ENCODE measurements around the gene SLC24A1. TPM values are rescaled to one million over a fixed set of nuclear protein-coding genes. Genes with fewer than 3 reads are reported as not detected.

The SLC24A1 gene
- total RNA-seq, 2 experiments from 2014 or later, result 4.8 to 21.6 TPM

- CTCF ChIA-PET (ENCODE audit: unreplicated experiment), result no interaction called here
- Histone ChIP-seq H3K27ac (ENCODE audit: low read depth, low read length, poor library complexity, severe bottlenecking) (no peak overlapping the region), H3K4me3 (ENCODE audit: low read depth, low read length, poor library complexity, severe bottlenecking) (no peak overlapping the region), H2AFZ (ENCODE audit: low read length) (no peak overlapping the region), H3K4me1 (ENCODE audit: insufficient read depth, low read length, poor library complexity, severe bottlenecking) (no peaks in the 10 kb centered on the region), H3K9me2 (ENCODE audit: insufficient read depth, low read length) (no peaks in the 10 kb centered on the region), H3K36me3 (ENCODE audit: insufficient read depth, low read length) (peaks cover 48% of the 10 kb centered on the region), H3K79me2 (ENCODE audit: insufficient read depth, low read depth, low read length) (no peaks in the 10 kb centered on the region), H4K20me1 (ENCODE audit: insufficient read depth, low read length) (no peaks in the 10 kb centered on the region), H3K4me2 (ENCODE audit: low read length) (no peak overlapping the region), H3K9me3 (ENCODE audit: low read length) (no peaks in the 10 kb centered on the region)
- DNase-seq (ENCODE audit: low spot score), result no peak
- POLR2A ChIA-PET, result interaction anchor here (0.6 to 1.4 kb wide), 2 partner anchors 8 to 1812 kb away, joined by 3 read pairs; no protein-coding TSS in a partner anchor
- intact Hi-C loops (cut with micrococcal nuclease; ENCODE audit: unreplicated experiment), result no loop called here
- BruUV-seq (replicated peaks), result no TSS peak
- TF ChIP-seq, protein P1, sequence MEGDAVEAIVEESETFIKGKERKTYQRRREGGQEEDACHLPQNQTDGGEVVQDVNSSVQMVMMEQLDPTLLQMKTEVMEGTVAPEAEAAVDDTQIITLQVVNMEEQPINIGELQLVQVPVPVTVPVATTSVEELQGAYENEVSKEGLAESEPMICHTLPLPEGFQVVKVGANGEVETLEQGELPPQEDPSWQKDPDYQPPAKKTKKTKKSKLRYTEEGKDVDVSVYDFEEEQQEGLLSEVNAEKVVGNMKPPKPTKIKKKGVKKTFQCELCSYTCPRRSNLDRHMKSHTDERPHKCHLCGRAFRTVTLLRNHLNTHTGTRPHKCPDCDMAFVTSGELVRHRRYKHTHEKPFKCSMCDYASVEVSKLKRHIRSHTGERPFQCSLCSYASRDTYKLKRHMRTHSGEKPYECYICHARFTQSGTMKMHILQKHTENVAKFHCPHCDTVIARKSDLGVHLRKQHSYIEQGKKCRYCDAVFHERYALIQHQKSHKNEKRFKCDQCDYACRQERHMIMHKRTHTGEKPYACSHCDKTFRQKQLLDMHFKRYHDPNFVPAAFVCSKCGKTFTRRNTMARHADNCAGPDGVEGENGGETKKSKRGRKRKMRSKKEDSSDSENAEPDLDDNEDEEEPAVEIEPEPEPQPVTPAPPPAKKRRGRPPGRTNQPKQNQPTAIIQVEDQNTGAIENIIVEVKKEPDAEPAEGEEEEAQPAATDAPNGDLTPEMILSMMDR (conservative IDR thresholded peaks at IDR 0.05; ENCODE audit: low read length), result no peak
- TF ChIP-seq EZH2phosphoT487 (IDR thresholded peaks at IDR 0.05; ENCODE audit: borderline replicate concordance, low read depth, low read length), result no peak
Observed at GRCh38 chr15:65675551-65675950, 53.8 kb downstream of the SLC24A1 start.

DNA sequence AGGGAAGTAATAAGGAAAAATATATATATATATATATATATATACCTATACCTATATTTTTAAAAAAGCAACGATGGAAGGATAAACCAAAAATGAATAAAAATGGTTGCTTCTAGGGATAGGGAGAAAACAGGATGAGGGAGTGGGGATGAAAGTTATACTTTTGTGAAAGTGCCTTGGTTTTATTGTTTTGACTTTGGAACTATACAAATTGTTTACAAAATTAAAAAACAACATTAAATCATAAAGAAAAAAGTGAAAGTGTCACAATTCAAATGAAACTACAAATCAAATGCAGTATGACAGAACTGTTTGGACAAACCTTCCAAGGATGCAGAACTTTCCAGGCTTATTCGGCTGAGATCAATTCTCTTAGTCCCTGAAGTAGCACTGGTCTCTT is 54.4 kb downstream of the SLC24A1 start:
- no peak for TF ChIP-seq EZH2phosphoT487 (IDR thresholded peaks at IDR 0.05; ENCODE audit: borderline replicate concordance, low read depth, low read length)
- TF ChIP-seq, protein P1 (conservative IDR thresholded peaks at IDR 0.05; ENCODE audit: low read length), result no peak
- intact Hi-C loops (cut with micrococcal nuclease; ENCODE audit: unreplicated experiment), result no loop called here
- Histone ChIP-seq H3K9me2 (ENCODE audit: insufficient read depth, low read length) (no peaks in the 10 kb centered on the region), H3K4me3 (ENCODE audit: low read depth, low read length, poor library complexity, severe bottlenecking) (no peak overlapping the region), H3K9me3 (ENCODE audit: low read length) (no peaks in the 10 kb centered on the region), H3K27ac (ENCODE audit: low read depth, low read length, poor library complexity, severe bottlenecking) (no peak overlapping the region), H3K36me3 (ENCODE audit: insufficient read depth, low read length) (peaks cover 43% of the 10 kb centered on the region), H3K79me2 (ENCODE audit: insufficient read depth, low read depth, low read length) (no peaks in the 10 kb centered on the region), H3K4me1 (ENCODE audit: insufficient read depth, low read length, poor library complexity, severe bottlenecking) (no peaks in the 10 kb centered on the region), H2AFZ (ENCODE audit: low read length) (no peak overlapping the region), H3K4me2 (ENCODE audit: low read length) (no peak overlapping the region), H4K20me1 (ENCODE audit: insufficient read depth, low read length) (no peaks in the 10 kb centered on the region)
- ChIA-PET POLR2A (interaction anchor here (0.6 to 1.1 kb wide), 2 partner anchors 10 to 33 kb away, joined by 3 read pairs; no protein-coding TSS in a partner anchor), CTCF (ENCODE audit: unreplicated experiment) (no interaction called here)
- BruUV-seq (replicated peaks), result no TSS peak
- no peak for DNase-seq (ENCODE audit: low spot score)

GRCh38 chr15:65680544-65680943 is 58.8 kb downstream of the SLC24A1 start:
- ChIA-PET POLR2A (no interaction called here), CTCF (ENCODE audit: unreplicated experiment) (no interaction called here)
- Histone ChIP-seq H3K36me3 (ENCODE audit: insufficient read depth, low read length) (peaks cover 4% of the 10 kb centered on the region; the same call in 1 of the 2 replicates), H3K9me3 (ENCODE audit: low read length) (no peaks in the 10 kb centered on the region), H3K4me1 (ENCODE audit: insufficient read depth, low read length, poor library complexity, severe bottlenecking) (no peaks in the 10 kb centered on the region), H3K4me3 (ENCODE audit: low read depth, low read length, poor library complexity, severe bottlenecking) (no peak overlapping the region), H3K79me2 (ENCODE audit: insufficient read depth, low read depth, low read length) (no peaks in the 10 kb centered on the region), H2AFZ (ENCODE audit: low read length) (no peak overlapping the region), H3K4me2 (ENCODE audit: low read length) (no peak overlapping the region), H3K27ac (ENCODE audit: low read depth, low read length, poor library complexity, severe bottlenecking) (no peak overlapping the region), H3K9me2 (ENCODE audit: insufficient read depth, low read length) (no peaks in the 10 kb centered on the region), H4K20me1 (ENCODE audit: insufficient read depth, low read length) (no peaks in the 10 kb centered on the region)
- no peak for DNase-seq (ENCODE audit: low spot score)
- intact Hi-C loops (cut with micrococcal nuclease; ENCODE audit: unreplicated experiment), result no loop called here
- TF ChIP-seq EZH2phosphoT487 (IDR thresholded peaks at IDR 0.05; ENCODE audit: borderline replicate concordance, low read depth, low read length), result no peak
- TF ChIP-seq, protein P1 (conservative IDR thresholded peaks at IDR 0.05; ENCODE audit: low read length), result no peak
- no TSS peak for BruUV-seq (replicated peaks)
